ENCODE measurements around the gene VPS41. TPM values are rescaled to one million over a fixed set of nuclear protein-coding genes. Genes with fewer than 3 reads are reported as not detected.
"Not testable (repeated sequence)": the region's sequence is repeated elsewhere in the genome, so short reads cannot be mapped to it uniquely, and the experiment has no call there.

Gene VPS41
- total RNA-seq, 1 donor from 2014 or later = 66.0 TPM

GRCh38 chr7:38858259-38858884 lies 50.6 kb downstream of the VPS41 start:
- intact Hi-C loops (cut with micrococcal nuclease) = no loop called here

GRCh38 chr7:38855867-38856266 lies 53.1 kb downstream of the VPS41 start:
- intact Hi-C loops (cut with micrococcal nuclease) = no loop called here

GRCh38 chr7:38855386-38855785 lies 53.6 kb downstream of the VPS41 start:
- intact Hi-C loops (cut with micrococcal nuclease) = no loop called here

- intact Hi-C loops (cut with micrococcal nuclease) = not testable (repeated sequence)
Observed at GRCh38 chr7:38854947-38855346, 54.0 kb downstream of the VPS41 start.

GRCh38 chr7:38851321-38851720 lies 57.7 kb downstream of the VPS41 start:
- intact Hi-C loops (cut with micrococcal nuclease) = no loop called here

- intact Hi-C loops (cut with micrococcal nuclease) = no loop called here
Observed at GRCh38 chr7:38846280-38846679, 62.7 kb downstream of the VPS41 start.

GRCh38 chr7:38844952-38845563 lies 63.9 kb downstream of the VPS41 start:
- intact Hi-C loops (cut with micrococcal nuclease) = no loop called here

- intact Hi-C loops (cut with micrococcal nuclease) = no loop called here
Observed at GRCh38 chr7:38842746-38843145, 66.2 kb downstream of the VPS41 start.

- intact Hi-C loops (cut with micrococcal nuclease) = no loop called here
Observed at GRCh38 chr7:38840736-38841460, 68.1 kb downstream of the VPS41 start.

- intact Hi-C loops (cut with micrococcal nuclease) = no loop called here
Observed at GRCh38 chr7:38839851-38840250, 69.1 kb downstream of the VPS41 start.

GRCh38 chr7:38838725-38839385 lies 70.1 kb downstream of the VPS41 start:
- intact Hi-C loops (cut with micrococcal nuclease) = no loop called here

- intact Hi-C loops (cut with micrococcal nuclease) = no loop called here
Observed at GRCh38 chr7:38834357-38834756, 74.6 kb downstream of the VPS41 start.

- intact Hi-C loops (cut with micrococcal nuclease) = no loop called here
Observed at GRCh38 chr7:38833329-38833728, 75.7 kb downstream of the VPS41 start.

GRCh38 chr7:38831259-38831996 lies 77.6 kb downstream of the VPS41 start:
- intact Hi-C loops (cut with micrococcal nuclease) = no loop called here

GRCh38 chr7:38830826-38831225 lies 78.2 kb downstream of the VPS41 start:
- intact Hi-C loops (cut with micrococcal nuclease) = no loop called here

GRCh38 chr7:38829488-38830165 lies 79.4 kb downstream of the VPS41 start:
- intact Hi-C loops (cut with micrococcal nuclease) = no loop called here

GRCh38 chr7:38828026-38828425 lies 81.0 kb downstream of the VPS41 start:
- intact Hi-C loops (cut with micrococcal nuclease) = no loop called here

- intact Hi-C loops (cut with micrococcal nuclease) = no loop called here
Observed at GRCh38 chr7:38825721-38826440, 83.1 kb downstream of the VPS41 start.

GRCh38 chr7:38824948-38825347 lies 84.0 kb downstream of the VPS41 start:
- intact Hi-C loops (cut with micrococcal nuclease) = no loop called here

- intact Hi-C loops (cut with micrococcal nuclease) = no loop called here
Observed at GRCh38 chr7:38822549-38822948, 86.4 kb downstream of the VPS41 start.

Measured in T-helper 1 cell treated with Interleukin-12 subunit alpha and Interleukin-12 subunit beta and Interleukin-4 antibody, amounts not matched to agents 30 ng/mL and 1 ng/mL, for 36 hours (primary cell).